HL-60 (cell line): ENCODE data around the gene TMEM208.

Experiments used
- GABPA ChIP-seq: IDR thresholded peaks from 2 replicates; pipeline ENCODE4 v1.6.1; 2012; ENCODE audit warnings: low read depth
- POLR2AphosphoS5 ChIP-seq: IDR thresholded peaks from 2 replicates; pipeline ENCODE4 v1.6.1; 2012; ENCODE audit warnings: low read depth
- TF ChIP-seq, protein P1 (sequence below): IDR thresholded peaks from one replicate; pipeline ENCODE4 v1.5.1; 2011; ENCODE audit warnings: low read length, control low read depth, inconsistent platforms; ENCODE audit not compliant: insufficient read depth

DNA sequence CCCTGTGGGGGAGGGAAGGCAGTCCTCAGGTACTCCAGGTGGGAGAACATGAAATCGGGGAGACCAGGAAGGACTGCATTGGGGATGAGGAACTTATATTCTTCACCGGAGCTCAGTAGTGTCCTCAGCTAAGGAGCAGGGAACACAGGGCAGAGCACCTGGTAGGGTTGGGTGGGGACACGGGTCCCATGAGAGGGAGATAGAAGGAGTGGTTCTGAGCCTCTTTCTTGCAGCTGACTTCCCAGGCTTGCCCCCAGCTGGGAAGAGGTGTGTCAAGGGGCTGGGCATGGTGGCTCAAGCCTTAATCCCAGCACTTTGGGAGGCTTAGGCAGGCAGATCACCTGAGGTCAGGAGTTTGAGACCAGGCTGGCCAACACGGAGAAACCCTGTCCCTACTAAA is 18.3 kb downstream of the TMEM208 start:
- TF ChIP-seq, protein P1, sequence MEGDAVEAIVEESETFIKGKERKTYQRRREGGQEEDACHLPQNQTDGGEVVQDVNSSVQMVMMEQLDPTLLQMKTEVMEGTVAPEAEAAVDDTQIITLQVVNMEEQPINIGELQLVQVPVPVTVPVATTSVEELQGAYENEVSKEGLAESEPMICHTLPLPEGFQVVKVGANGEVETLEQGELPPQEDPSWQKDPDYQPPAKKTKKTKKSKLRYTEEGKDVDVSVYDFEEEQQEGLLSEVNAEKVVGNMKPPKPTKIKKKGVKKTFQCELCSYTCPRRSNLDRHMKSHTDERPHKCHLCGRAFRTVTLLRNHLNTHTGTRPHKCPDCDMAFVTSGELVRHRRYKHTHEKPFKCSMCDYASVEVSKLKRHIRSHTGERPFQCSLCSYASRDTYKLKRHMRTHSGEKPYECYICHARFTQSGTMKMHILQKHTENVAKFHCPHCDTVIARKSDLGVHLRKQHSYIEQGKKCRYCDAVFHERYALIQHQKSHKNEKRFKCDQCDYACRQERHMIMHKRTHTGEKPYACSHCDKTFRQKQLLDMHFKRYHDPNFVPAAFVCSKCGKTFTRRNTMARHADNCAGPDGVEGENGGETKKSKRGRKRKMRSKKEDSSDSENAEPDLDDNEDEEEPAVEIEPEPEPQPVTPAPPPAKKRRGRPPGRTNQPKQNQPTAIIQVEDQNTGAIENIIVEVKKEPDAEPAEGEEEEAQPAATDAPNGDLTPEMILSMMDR: no peak
- no peak for TF ChIP-seq POLR2AphosphoS5
- no peak for TF ChIP-seq GABPA
